GM19463 (cell line): ENCODE measurements around the gene MEF2C.

ENCODE experiments used
- ATAC-seq: cut with Tn5 transposase; IDR thresholded peaks from one replicate; pipeline ENCODE4 v1.9.1; 2021; ENCODE audit warnings: mild to moderate bottlenecking, moderate library complexity; ENCODE audit not compliant: unreplicated experiment

Gene MEF2C

GRCh38 chr5:88724201-88724600 is 158.8 kb downstream of the MEF2C start:
- ATAC-seq: no peak

- ATAC-seq: no peak
Measured at GRCh38 chr5:88722546-88723073, 160.4 kb downstream of the MEF2C start.

- no peak for ATAC-seq
Measured at GRCh38 chr5:88719434-88719833, 163.6 kb downstream of the MEF2C start.

- ATAC-seq: no peak
Measured at GRCh38 chr5:88718736-88719135, 164.2 kb downstream of the MEF2C start.

GRCh38 chr5:88716101-88716500 is 166.9 kb downstream of the MEF2C start:
- ATAC-seq: no peak

- no peak for ATAC-seq
Measured at GRCh38 chr5:88715503-88715902, 167.5 kb downstream of the MEF2C start.

- no peak for ATAC-seq
Measured at GRCh38 chr5:88713818-88714217, 169.2 kb downstream of the MEF2C start.

- ATAC-seq: no peak
Measured at GRCh38 chr5:88708682-88709398, 174.1 kb downstream of the MEF2C start.

- no peak for ATAC-seq
Measured at GRCh38 chr5:88708021-88708420, 175.0 kb downstream of the MEF2C start.

- no peak for ATAC-seq
Measured at GRCh38 chr5:88707216-88707965, 175.6 kb downstream of the MEF2C start.

GRCh38 chr5:88702332-88702731 is 180.7 kb downstream of the MEF2C start:
- ATAC-seq: no peak

GRCh38 chr5:88700121-88700520 is 182.9 kb downstream of the MEF2C start:
- ATAC-seq: no peak

GRCh38 chr5:88698290-88698689 is 184.7 kb downstream of the MEF2C start:
- no peak for ATAC-seq

- no peak for ATAC-seq
Measured at GRCh38 chr5:88696466-88696865, 186.5 kb downstream of the MEF2C start.

- no peak for ATAC-seq
Measured at GRCh38 chr5:88695931-88696330, 187.1 kb downstream of the MEF2C start.

GRCh38 chr5:88695232-88695631 is 187.8 kb downstream of the MEF2C start:
- ATAC-seq: no peak

GRCh38 chr5:88694023-88694679 is 188.8 kb downstream of the MEF2C start:
- ATAC-seq: no peak

- no peak for ATAC-seq
Measured at GRCh38 chr5:88693071-88693932, 189.7 kb downstream of the MEF2C start.

GRCh38 chr5:88691945-88692868 is 190.8 kb downstream of the MEF2C start:
- ATAC-seq: no peak

- no peak for ATAC-seq
Measured at GRCh38 chr5:88691230-88691582, 191.8 kb downstream of the MEF2C start.
